ENCODE results near the gene RAB8B. TPM values are rescaled to one million over a fixed set of nuclear protein-coding genes. Genes with fewer than 3 reads are reported as not detected.

The RAB8B gene
- total and polyA plus RNA-seq, 10 of the 15 experiments (the other 5 are each of a cell fraction or from before 2014, with no cell fraction given) = 17.8 to 104 (median 65.1) TPM

GRCh38 chr15:63277893-63278456 is 88.6 kb downstream of the RAB8B start:
- in situ Hi-C loops (cut with MboI) (loop anchor here (25.0 kb wide), 1 partner anchor 309 kb away; the partner anchor contains the start of gene FBXL22), intact Hi-C loops (cut with micrococcal nuclease; ENCODE audit: unreplicated experiment) (loop anchor here (2.0 to 10.0 kb wide), 3 partner anchors 85 to 231 kb away; partner anchors contain the start of gene RPS27L)
- peak overlapping the region; percentile 90 for H2AFZ ChIP-seq (ENCODE audit: control insufficient read depth, low read depth, low read length)
- ATAC-seq (no peak), FAIRE-seq (no peak), DNase-seq (ENCODE audit: low read depth, low spot score) (no peak)
- peak overlapping the region; percentile 75 for H3K4me2 ChIP-seq (ENCODE audit: control insufficient read depth, insufficient read depth)
- H4K20me1 ChIP-seq (ENCODE audit: control insufficient read depth, insufficient read depth) = no peaks in the 10 kb centered on the region
- H3K4me1 ChIP-seq (ENCODE audit: control insufficient read depth, insufficient read depth, low read length) = peaks cover 2% of the 10 kb centered on the region; the same call in 1 of the 2 replicates
- TSS peak; percentile 64 for BruUV-seq (replicated peaks)
- peak overlapping the region; percentile 61; the same call in 1 of the 2 replicates for H3K9ac ChIP-seq (ENCODE audit: control insufficient read depth, insufficient read depth, low read length)
- TF ChIP-seq CHD1 (IDR thresholded peaks at IDR 0.05; ENCODE audit: low read depth, low read length) (no peak), NBN (IDR thresholded peaks at IDR 0.05) (0 out of 2 replicates have a peak, but pooled peaks have one; percentile 32), MTA3 (IDR thresholded peaks at IDR 0.05; ENCODE audit: borderline replicate concordance, low read length) (no peak), ZBTB40 (IDR thresholded peaks at IDR 0.05; ENCODE audit: borderline replicate concordance) (peak; percentile 17; the same call in 1 of the 2 replicates), CBX5 (IDR thresholded peaks at IDR 0.05; ENCODE audit: low read depth) (no peak), SIN3A (IDR thresholded peaks at IDR 0.05; ENCODE audit: low read depth, low read length) (0 out of 2 replicates have a peak, but pooled peaks have one; percentile 21), ZNF207 (IDR thresholded peaks at IDR 0.05; ENCODE audit: borderline replicate concordance) (0 out of 2 replicates have a peak, but pooled peaks have one; percentile 51), NKRF (conservative IDR thresholded peaks at IDR 0.05) (0 out of 2 replicates have a peak, but pooled peaks have one; percentile 12), DPF2 (IDR thresholded peaks at IDR 0.05) (peak; percentile 8; the same call in 1 of the 2 replicates)
- TF ChIP-seq, protein P1, sequence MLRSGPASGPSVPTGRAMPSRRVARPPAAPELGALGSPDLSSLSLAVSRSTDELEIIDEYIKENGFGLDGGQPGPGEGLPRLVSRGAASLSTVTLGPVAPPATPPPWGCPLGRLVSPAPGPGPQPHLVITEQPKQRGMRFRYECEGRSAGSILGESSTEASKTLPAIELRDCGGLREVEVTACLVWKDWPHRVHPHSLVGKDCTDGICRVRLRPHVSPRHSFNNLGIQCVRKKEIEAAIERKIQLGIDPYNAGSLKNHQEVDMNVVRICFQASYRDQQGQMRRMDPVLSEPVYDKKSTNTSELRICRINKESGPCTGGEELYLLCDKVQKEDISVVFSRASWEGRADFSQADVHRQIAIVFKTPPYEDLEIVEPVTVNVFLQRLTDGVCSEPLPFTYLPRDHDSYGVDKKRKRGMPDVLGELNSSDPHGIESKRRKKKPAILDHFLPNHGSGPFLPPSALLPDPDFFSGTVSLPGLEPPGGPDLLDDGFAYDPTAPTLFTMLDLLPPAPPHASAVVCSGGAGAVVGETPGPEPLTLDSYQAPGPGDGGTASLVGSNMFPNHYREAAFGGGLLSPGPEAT (IDR thresholded peaks at IDR 0.05; ENCODE audit: low read depth) = no peak
- no peaks in the 10 kb centered on the region for H3K36me3 ChIP-seq (ENCODE audit: control insufficient read depth in 2 of 2, insufficient read depth in 2 of 2, low read length in 1 of 2)
- H3K79me2 ChIP-seq (ENCODE audit: control insufficient read depth, insufficient read depth, low read length) = no peaks in the 10 kb centered on the region
- ChIA-PET POLR2A (interaction anchor here (0.5 to 0.6 kb wide), 5 partner anchors 61 to 266 kb away, joined by 3 to 6 read pairs (median 3); no protein-coding TSS in a partner anchor), CTCF (interaction anchor here (0.7 to 3.1 kb wide), 7 partner anchors 10 to 898 kb away, joined by 3 to 17 read pairs (median 5); no protein-coding TSS in a partner anchor), SMC1A (ENCODE audit: uncharacterized antibody, unreplicated experiment) (interaction anchor here (0.6 to 3.6 kb wide), 10 partner anchors 10 to 132 kb away, joined by 3 to 15 read pairs (median 4); no protein-coding TSS in a partner anchor), RAD21 (ENCODE audit: unreplicated experiment) (interaction anchor here (1.3 to 1.9 kb wide), 7 partner anchors 10 to 791 kb away, joined by 3 to 7 read pairs (median 4); no protein-coding TSS in a partner anchor)
- H3K4me3 ChIP-seq = peak overlapping the region; percentile 94
- WGBS (ENCODE audit: insufficient coverage, insufficient replicate concordance, low lambda C conversion rate, missing lambda C conversion rate) = 14% methylated on average over 17 of the region's 17 CpGs
- H3K27me3 ChIP-seq (replicated peaks in 1 of 2; ENCODE audit: control insufficient read depth in 2 of 2, insufficient read depth in 2 of 2, low read length in 1 of 2) = no peaks in the 10 kb centered on the region
- peak overlapping the region; percentile 27; the same call in 1 of the 2 replicates for H3K27ac ChIP-seq (ENCODE audit: control insufficient read depth, insufficient read depth)
- H3K9me3 ChIP-seq (replicated peaks; ENCODE audit: control insufficient read depth, insufficient read depth, low read length) = no peaks in the 10 kb centered on the region

Data from GM12878 (cell line).